Measurements from ENCODE around the gene BAZ2B.

The BAZ2B gene

DNA sequence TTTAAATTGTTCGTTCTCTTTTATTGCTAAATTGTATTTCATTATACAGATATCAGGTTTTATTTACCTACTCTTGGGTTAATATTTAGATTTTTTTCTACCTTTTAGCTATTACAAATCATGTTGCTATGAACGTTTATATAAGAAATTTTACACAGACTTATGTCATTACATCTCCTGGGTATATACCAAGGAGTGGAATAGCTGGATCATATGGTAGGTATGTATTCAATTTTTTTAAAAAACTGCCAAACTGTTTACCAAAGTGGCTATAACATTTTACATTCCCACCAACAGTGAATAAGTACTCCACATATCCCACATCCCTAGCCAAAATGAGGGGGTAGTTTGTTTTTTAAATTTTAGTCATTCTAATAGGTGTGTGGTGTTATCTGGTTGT is 32.3 kb upstream of the BAZ2B start:
- no peak for TF ChIP-seq CTCF (IDR thresholded peaks at IDR 0.05; ENCODE audit: control extremely low read depth, extremely low read depth, low read depth, missing control alignments)
- POLR2A ChIA-PET = no interaction called here
- no peak for DNase-seq (ENCODE audit: extremely low spot score)
- CTCF ChIA-PET = interaction anchor here (0.8 kb wide), 1 partner anchor 33 kb away, joined by 3 read pairs; no protein-coding TSS in a partner anchor

DNA sequence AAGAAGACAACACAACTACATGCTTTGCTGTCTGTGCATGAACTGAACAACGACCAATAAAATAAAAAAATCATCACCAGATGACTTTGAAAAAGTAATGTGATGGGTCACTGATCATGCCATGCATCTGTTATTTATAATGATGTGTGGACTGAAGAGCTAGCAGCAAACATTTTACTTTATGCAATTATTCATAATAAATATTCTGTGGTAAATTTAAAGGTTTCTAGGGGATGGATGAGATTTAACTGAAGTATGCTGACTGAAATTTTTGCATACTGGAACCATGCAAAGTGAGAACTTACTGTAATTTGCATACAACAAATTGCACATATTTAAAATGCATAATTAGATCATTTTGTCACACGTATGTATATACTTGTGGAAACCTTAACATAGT is 31.3 kb upstream of the BAZ2B start:
- TF ChIP-seq CTCF (IDR thresholded peaks at IDR 0.05; ENCODE audit: control extremely low read depth, extremely low read depth, low read depth, missing control alignments) = no peak
- ChIA-PET CTCF (no interaction called here), POLR2A (no interaction called here)
- DNase-seq (ENCODE audit: extremely low spot score) = no peak

DNA sequence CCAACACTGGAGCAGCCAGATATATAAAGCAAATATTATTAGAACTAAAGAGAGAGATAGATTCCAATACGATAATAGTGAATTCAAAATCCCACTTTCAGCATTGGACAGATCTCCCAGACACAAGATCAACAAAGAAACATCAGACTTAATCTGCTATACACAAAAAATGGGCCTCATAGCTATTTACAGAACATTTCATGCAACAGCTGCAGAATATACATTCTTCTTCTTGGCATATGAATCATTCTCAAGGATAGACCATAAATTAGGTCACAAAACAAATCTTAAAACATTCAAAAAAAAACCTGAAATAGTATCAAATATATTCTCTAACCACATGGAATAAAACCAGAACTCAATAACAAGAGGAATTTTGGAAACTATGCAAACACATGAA is 23.8 kb upstream of the BAZ2B start:
- TF ChIP-seq CTCF (IDR thresholded peaks at IDR 0.05; ENCODE audit: control extremely low read depth, extremely low read depth, low read depth, missing control alignments) = no peak
- ChIA-PET POLR2A (no interaction called here), CTCF (interaction anchor here (1.8 kb wide), 1 partner anchor 35 kb away, joined by 3 read pairs; no protein-coding TSS in a partner anchor)
- no peak for DNase-seq (ENCODE audit: extremely low spot score)

GRCh38 chr2:159639712-159640111 is 23.4 kb upstream of the BAZ2B start:
- TF ChIP-seq CTCF (IDR thresholded peaks at IDR 0.05; ENCODE audit: control extremely low read depth, extremely low read depth, low read depth, missing control alignments) = no peak
- ChIA-PET CTCF (interaction anchor here (1.8 kb wide), 1 partner anchor 35 kb away, joined by 3 read pairs; no protein-coding TSS in a partner anchor), POLR2A (no interaction called here)
- no peak for DNase-seq (ENCODE audit: extremely low spot score)

DNA sequence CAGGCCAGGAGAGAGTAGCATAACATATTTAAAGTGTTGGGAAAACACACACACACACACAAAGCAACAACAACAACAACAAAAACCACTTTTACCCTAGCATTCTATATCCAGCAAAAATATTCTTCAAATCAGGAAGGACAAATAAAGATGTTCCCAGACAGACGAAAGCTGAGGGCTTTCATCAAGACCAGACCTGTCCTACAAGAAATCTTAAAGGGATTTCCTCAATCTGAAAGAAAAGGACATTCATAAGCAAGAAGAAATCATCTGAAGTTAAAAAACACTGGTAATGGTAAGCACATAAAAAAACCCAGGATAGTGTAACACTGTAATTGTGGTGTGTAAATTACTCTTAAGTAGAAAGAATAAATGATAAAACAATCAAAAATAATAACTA is 22.7 kb upstream of the BAZ2B start:
- ChIA-PET POLR2A (no interaction called here), CTCF (interaction anchor here (1.8 kb wide), 1 partner anchor 36 kb away, joined by 3 read pairs; no protein-coding TSS in a partner anchor)
- no peak for TF ChIP-seq CTCF (IDR thresholded peaks at IDR 0.05; ENCODE audit: control extremely low read depth, extremely low read depth, low read depth, missing control alignments)
- DNase-seq (ENCODE audit: extremely low spot score) = no peak

DNA sequence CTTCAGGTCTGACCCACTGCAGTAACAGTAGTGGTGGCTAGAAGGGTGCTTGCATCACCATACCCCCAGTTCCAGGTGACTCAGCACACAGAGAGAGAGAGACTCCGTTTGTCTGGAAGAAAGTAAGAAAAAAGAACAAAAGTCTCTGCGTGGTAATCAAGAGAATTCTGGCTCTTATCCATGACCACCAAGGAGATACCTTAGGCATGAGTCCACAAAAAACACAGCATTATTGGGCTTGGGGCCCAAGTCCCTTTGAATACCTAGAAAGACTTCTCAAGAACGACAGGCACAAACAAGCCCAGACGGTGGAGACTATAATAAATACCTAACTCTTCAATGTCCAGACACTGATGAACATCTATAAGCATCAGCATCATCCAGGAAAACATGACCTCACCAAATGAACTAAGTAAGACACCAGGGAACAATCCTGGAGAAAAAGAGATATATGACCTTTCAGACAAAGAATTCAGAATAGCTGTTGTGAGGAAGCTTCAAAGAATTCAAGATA is 21.7 kb upstream of the BAZ2B start:
- ChIA-PET POLR2A (no interaction called here), CTCF (no interaction called here)
- DNase-seq (ENCODE audit: extremely low spot score) = no peak
- TF ChIP-seq CTCF (IDR thresholded peaks at IDR 0.05; ENCODE audit: control extremely low read depth, extremely low read depth, low read depth, missing control alignments) = no peak

All from GM10248 (cell line).